Measurements from ENCODE around the gene IRF2BP1. TPM values are rescaled to one million over a fixed set of nuclear protein-coding genes. Genes with fewer than 3 reads are reported as not detected.

IRF2BP1 gene, protein sequence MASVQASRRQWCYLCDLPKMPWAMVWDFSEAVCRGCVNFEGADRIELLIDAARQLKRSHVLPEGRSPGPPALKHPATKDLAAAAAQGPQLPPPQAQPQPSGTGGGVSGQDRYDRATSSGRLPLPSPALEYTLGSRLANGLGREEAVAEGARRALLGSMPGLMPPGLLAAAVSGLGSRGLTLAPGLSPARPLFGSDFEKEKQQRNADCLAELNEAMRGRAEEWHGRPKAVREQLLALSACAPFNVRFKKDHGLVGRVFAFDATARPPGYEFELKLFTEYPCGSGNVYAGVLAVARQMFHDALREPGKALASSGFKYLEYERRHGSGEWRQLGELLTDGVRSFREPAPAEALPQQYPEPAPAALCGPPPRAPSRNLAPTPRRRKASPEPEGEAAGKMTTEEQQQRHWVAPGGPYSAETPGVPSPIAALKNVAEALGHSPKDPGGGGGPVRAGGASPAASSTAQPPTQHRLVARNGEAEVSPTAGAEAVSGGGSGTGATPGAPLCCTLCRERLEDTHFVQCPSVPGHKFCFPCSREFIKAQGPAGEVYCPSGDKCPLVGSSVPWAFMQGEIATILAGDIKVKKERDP
- total RNA-seq (21.2 TPM), polyA plus RNA-seq (1 to 10 TPM; 4.5 to 6.4 (median 5.4) TPM)

DNA sequence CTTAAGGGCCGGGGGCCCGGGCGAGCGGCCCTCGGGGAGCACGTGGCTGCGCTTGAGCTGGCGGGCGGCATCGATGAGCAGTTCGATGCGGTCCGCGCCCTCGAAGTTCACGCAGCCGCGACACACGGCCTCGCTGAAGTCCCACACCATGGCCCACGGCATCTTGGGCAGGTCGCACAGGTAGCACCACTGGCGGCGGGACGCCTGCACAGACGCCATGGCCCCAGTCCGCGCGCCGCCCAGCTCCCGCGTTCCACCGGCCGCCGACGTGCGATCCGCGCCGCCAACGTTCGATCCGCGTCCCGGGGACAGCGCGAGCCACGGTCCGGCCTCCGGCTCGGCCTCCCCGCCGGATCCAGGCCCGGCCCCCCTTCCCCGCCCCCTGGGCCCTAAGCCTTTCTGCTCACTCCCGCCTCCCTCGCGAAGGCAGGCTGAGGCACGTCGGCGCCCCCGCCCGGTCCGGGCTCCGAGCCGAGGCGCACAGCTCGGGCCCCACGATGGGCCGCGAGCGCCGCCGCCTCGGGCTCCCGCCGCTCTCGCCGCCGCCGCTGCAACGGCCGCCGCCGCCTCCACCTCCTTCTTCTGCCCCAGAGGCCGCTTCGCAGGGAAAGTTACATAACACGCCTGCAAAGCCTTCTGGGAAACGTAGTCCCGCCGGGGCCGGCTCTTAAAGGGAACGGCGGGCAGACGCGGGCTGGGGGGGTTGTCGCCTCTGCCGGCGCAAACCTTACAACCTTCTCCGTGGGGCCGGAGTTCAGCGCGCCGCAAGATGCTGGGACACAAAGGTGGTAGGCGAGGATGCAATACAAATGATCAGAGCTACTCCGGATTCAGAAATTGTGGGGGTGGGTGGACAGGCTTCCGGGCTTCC lies at the start of gene IRF2BP1:
Gene IRF2BP1 (minus strand): TSS at position 586 of the 871 bp plus-strand sequence. CDS start 367 bp downstream, at position 219.
- Mint-ChIP-seq H3K4me3 (peak within 1 kb of the TSS; percentile 92 to 99 (median 98)), H3K36me3 (peaks cover 12% of the 10 kb centered on the region), H3K4me1 (peaks cover 0 to 31% (median 20%) of the 10 kb centered on the region in 4 donors), H3K27me3 (peaks cover 10% of the 10 kb centered on the region), H3K27ac (peak within 1 kb of the TSS; percentile 96 to 98 (median 97)), H3K9me3 (peaks cover 0 to 2% (median 0%) of the 10 kb centered on the region in 7 donors)
- peak; percentile 78 to 79 for ATAC-seq (ENCODE audit: low read depth in 2 of 2)
- peak; percentile 89 to 95 (median 91) for DNase-seq
- Histone ChIP-seq H3K27ac (ENCODE audit: insufficient read depth, low read length, poor library complexity, severe bottlenecking) (peak within 1 kb of the TSS; percentile 88), H3K9me3 (ENCODE audit: control insufficient read depth in 2 of 2, low read length in 2 of 2) (no peaks in the 10 kb centered on the region), H3K36me3 (ENCODE audit: control insufficient read depth, insufficient read depth, low read length) (no peaks in the 10 kb centered on the region), H3K4me1 (ENCODE audit: control insufficient read depth, insufficient read depth, low read length, poor library complexity, severe bottlenecking) (peaks cover 43% of the 10 kb centered on the region), H3K4me3 (ENCODE audit: low read depth, low read length) (peak within 1 kb of the TSS; percentile 84), H3K27me3 (ENCODE audit: control insufficient read depth, insufficient read depth, low read length) (no peaks in the 10 kb centered on the region)

DNA sequence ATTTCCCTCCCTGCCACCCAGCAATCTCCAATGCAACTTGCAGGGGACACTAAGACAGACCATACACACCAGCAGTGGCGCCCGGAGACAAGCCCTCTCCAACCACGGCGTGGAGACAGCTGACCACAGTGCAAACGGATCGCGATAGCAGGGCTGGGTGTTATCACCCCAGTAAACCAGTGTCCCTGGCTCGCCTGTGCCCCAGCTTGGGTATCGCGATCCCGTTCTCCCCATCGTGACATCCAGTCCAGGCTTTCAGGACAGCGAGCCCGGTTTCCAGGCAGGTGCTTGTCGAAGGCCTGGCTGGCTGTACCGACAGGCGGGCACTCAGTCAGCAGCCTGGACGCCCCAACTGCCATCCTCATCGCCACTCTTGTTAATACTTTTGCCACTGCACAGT lies 49.3 kb upstream of the IRF2BP1 start:
- Mint-ChIP-seq H3K36me3 (no peaks in the 10 kb centered on the region), H3K27ac (no peak overlapping the region), H3K27me3 (peaks cover 30% of the 10 kb centered on the region), H3K9me3 (no peaks in the 10 kb centered on the region), H3K4me1 (peaks cover 0 to 4% (median 0%) of the 10 kb centered on the region in 4 donors), H3K4me3 (no peak overlapping the region)
- Histone ChIP-seq H3K36me3 (ENCODE audit: control insufficient read depth, insufficient read depth, low read length) (no peaks in the 10 kb centered on the region), H3K27me3 (ENCODE audit: control insufficient read depth, insufficient read depth, low read length) (peaks cover 4% of the 10 kb centered on the region), H3K4me3 (ENCODE audit: low read depth, low read length) (no peak overlapping the region), H3K4me1 (ENCODE audit: control insufficient read depth, insufficient read depth, low read length, poor library complexity, severe bottlenecking) (no peaks in the 10 kb centered on the region), H3K27ac (ENCODE audit: insufficient read depth, low read length, poor library complexity, severe bottlenecking) (no peak overlapping the region), H3K9me3 (ENCODE audit: control insufficient read depth in 2 of 2, low read length in 2 of 2) (no peaks in the 10 kb centered on the region)
- ATAC-seq (ENCODE audit: low read depth in 2 of 2) (no peak), DNase-seq (no peak)

DNA sequence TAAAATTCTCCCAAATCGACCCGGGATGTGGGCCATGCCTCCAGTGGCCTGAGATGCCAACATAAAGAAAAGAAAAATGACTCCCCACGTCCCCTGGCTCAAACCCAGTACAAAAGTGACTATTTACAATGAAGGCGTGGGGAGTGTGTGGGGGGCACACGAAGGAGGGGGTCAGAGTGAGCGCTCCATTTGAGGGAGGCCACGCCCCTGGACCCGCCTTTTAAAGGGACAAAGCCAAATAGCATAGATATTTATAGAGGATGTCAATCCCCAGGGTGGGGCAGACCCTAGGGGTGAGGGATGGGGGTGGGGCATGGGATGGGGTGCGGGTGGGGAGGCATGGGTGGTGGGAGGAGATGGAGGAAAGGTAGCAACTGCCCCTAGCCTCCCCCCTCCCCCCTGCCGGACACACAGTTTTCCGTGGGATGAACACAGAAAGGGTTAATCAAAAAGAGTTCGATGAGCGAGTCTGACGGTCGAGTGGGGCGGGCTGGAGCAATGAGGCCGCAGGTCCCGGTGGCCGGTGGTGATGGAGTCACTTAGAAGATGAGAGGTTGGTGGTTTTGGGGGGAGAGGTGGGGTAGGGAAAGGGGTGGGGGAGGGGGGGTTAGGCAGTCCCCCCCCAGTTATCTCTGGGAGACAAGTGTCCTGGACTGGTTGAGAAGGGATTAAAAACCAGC lies 48.8 kb upstream of the IRF2BP1 start:
- ATAC-seq (ENCODE audit: low read depth in 2 of 2) (no peak), DNase-seq (no peak)
- Mint-ChIP-seq H3K27me3 (peaks cover 32% of the 10 kb centered on the region), H3K27ac (no peak overlapping the region), H3K4me1 (peaks cover 0 to 4% (median 0%) of the 10 kb centered on the region in 4 donors), H3K4me3 (no peak overlapping the region), H3K36me3 (no peaks in the 10 kb centered on the region), H3K9me3 (no peaks in the 10 kb centered on the region)
- H3K27ac ChIP-seq (ENCODE audit: insufficient read depth, low read length, poor library complexity, severe bottlenecking): no peak overlapping the region
- H3K27me3 ChIP-seq (ENCODE audit: control insufficient read depth, insufficient read depth, low read length): peaks cover 4% of the 10 kb centered on the region
- H3K4me1 ChIP-seq (ENCODE audit: control insufficient read depth, insufficient read depth, low read length, poor library complexity, severe bottlenecking): no peaks in the 10 kb centered on the region
- H3K36me3 ChIP-seq (ENCODE audit: control insufficient read depth, insufficient read depth, low read length): no peaks in the 10 kb centered on the region
- H3K4me3 ChIP-seq (ENCODE audit: low read depth, low read length): no peak overlapping the region
- H3K9me3 ChIP-seq (ENCODE audit: control insufficient read depth in 2 of 2, low read length in 2 of 2): no peaks in the 10 kb centered on the region

DNA sequence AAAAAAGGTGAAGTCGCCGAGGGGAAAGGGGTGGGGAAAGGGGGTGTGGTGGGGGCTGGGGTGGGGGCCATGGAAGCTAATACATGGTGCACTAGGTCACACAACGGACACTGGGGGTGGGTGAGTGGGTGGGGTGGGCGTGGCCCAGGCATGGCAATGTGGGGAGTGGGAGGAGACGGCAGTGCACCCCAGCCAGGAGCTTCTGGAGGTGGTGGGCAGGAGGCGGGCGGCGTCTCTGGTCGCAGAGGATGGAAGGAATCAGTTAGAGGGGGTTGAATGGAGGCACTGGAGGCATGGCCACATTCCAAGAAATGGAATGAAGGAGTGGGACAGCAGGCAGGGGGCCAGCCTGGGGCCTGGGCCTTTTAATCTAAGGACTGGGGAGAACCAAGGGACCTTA lies 47.8 kb upstream of the IRF2BP1 start:
- Histone ChIP-seq H3K36me3 (ENCODE audit: control insufficient read depth, insufficient read depth, low read length) (no peaks in the 10 kb centered on the region), H3K27me3 (ENCODE audit: control insufficient read depth, insufficient read depth, low read length) (peaks cover 4% of the 10 kb centered on the region), H3K4me3 (ENCODE audit: low read depth, low read length) (no peak overlapping the region), H3K27ac (ENCODE audit: insufficient read depth, low read length, poor library complexity, severe bottlenecking) (no peak overlapping the region), H3K9me3 (ENCODE audit: control insufficient read depth in 2 of 2, low read length in 2 of 2) (no peaks in the 10 kb centered on the region), H3K4me1 (ENCODE audit: control insufficient read depth, insufficient read depth, low read length, poor library complexity, severe bottlenecking) (no peaks in the 10 kb centered on the region)
- no peaks in the 10 kb centered on the region for H3K36me3 Mint-ChIP-seq
- H3K27ac Mint-ChIP-seq: no peak overlapping the region
- no peak overlapping the region for H3K4me3 Mint-ChIP-seq
- H3K4me1 Mint-ChIP-seq: peaks cover 0 to under 1% (median 0%) of the 10 kb centered on the region in 4 donors
- ATAC-seq (ENCODE audit: low read depth in 2 of 2) (no peak), DNase-seq (no peak)
- peaks cover 27% of the 10 kb centered on the region for H3K27me3 Mint-ChIP-seq
- H3K9me3 Mint-ChIP-seq: no peaks in the 10 kb centered on the region

DNA sequence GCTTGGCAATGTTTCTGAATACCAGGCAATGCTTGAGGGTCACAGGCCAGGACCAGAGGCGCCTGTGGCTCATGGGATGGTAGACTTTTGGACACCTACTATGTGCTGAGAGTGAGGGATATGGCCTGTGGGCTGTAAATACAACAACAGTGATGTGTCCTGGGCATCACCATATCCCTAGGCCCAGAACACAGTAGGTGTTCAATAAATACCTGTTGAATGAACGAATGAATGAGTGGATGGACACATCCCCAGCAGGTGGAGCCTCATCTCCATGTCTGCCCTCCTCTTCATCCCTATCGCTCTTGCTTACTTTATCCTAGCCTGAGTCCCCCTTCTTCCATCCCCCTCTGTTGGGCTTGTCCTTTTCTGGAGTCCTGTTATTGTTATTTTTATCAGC lies 45.1 kb upstream of the IRF2BP1 start:
- H3K27me3 ChIP-seq (ENCODE audit: control insufficient read depth, insufficient read depth, low read length): peaks cover 4% of the 10 kb centered on the region
- H3K4me1 ChIP-seq (ENCODE audit: control insufficient read depth, insufficient read depth, low read length, poor library complexity, severe bottlenecking): peaks cover 6% of the 10 kb centered on the region
- Mint-ChIP-seq H3K9me3 (no peaks in the 10 kb centered on the region), H3K4me3 (no peak overlapping the region), H3K27ac (no peak overlapping the region), H3K27me3 (peaks cover 25% of the 10 kb centered on the region), H3K36me3 (no peaks in the 10 kb centered on the region), H3K4me1 (peaks cover 0 to 10% (median 7%) of the 10 kb centered on the region in 4 donors)
- no peaks in the 10 kb centered on the region for H3K36me3 ChIP-seq (ENCODE audit: control insufficient read depth, insufficient read depth, low read length)
- no peak overlapping the region for H3K4me3 ChIP-seq (ENCODE audit: low read depth, low read length)
- no peak for ATAC-seq (ENCODE audit: low read depth in 2 of 2)
- H3K27ac ChIP-seq (ENCODE audit: insufficient read depth, low read length, poor library complexity, severe bottlenecking): no peak overlapping the region
- DNase-seq: no peak
- H3K9me3 ChIP-seq (ENCODE audit: control insufficient read depth in 2 of 2, low read length in 2 of 2): no peaks in the 10 kb centered on the region

DNA sequence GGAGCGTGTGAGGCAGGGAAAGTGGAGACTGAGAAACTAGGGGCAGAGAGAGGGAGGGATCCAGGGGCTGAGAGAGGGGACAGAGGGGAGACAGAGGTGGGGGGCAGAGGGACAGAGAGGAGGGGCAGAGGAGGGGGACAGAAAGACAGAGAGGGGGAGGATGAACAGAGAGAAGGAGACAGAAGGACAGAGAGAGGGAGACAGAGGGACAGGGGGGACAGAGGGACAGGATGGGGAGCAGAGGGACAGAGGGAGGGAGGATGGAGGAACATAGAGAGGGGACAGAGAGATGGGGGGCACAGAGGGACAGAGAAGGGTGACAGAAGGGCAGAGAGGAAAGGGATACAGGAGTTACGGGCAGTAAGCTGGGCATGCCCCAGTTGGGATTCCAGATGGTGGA lies 43.3 kb upstream of the IRF2BP1 start:
- Mint-ChIP-seq H3K27me3 (peaks cover 21% of the 10 kb centered on the region), H3K36me3 (no peaks in the 10 kb centered on the region), H3K4me1 (peaks cover 0 to 10% (median 7%) of the 10 kb centered on the region in 4 donors), H3K27ac (no peak overlapping the region), H3K4me3 (no peak overlapping the region), H3K9me3 (no peaks in the 10 kb centered on the region)
- DNase-seq (no peak), ATAC-seq (ENCODE audit: low read depth in 2 of 2) (no peak)
- Histone ChIP-seq H3K36me3 (ENCODE audit: control insufficient read depth, insufficient read depth, low read length) (no peaks in the 10 kb centered on the region), H3K4me1 (ENCODE audit: control insufficient read depth, insufficient read depth, low read length, poor library complexity, severe bottlenecking) (peaks cover 6% of the 10 kb centered on the region), H3K27me3 (ENCODE audit: control insufficient read depth, insufficient read depth, low read length) (no peaks in the 10 kb centered on the region), H3K27ac (ENCODE audit: insufficient read depth, low read length, poor library complexity, severe bottlenecking) (no peak overlapping the region), H3K9me3 (ENCODE audit: control insufficient read depth in 2 of 2, low read length in 2 of 2) (no peaks in the 10 kb centered on the region), H3K4me3 (ENCODE audit: low read depth, low read length) (no peak overlapping the region)

Data from CD4-positive, CD25-positive, alpha-beta regulatory T cell (primary cell).